ENCODE measurements around the gene ARHGAP24.

ARHGAP24 gene

GRCh38 chr4:85720735-85721134 is 245.8 kb downstream of the ARHGAP24 start:
- no peaks in the 10 kb centered on the region for H3K27me3 ChIP-seq (ENCODE audit: control insufficient read depth, insufficient read depth, low read length)
- no peak overlapping the region for H3K4me3 ChIP-seq (ENCODE audit: low read length)
- H3K4me1 ChIP-seq (ENCODE audit: control insufficient read depth, insufficient read depth, low read length) = peaks cover 30% of the 10 kb centered on the region
- no peaks in the 10 kb centered on the region for H3K36me3 ChIP-seq (ENCODE audit: insufficient read depth, low read length)
- H3K9ac ChIP-seq (ENCODE audit: low read depth, low read length) = no peak overlapping the region
- H3K9me3 ChIP-seq (replicated peaks; ENCODE audit: low read length) = no peaks in the 10 kb centered on the region
- no peak overlapping the region for H3K4me2 ChIP-seq (ENCODE audit: low read length)

- Histone ChIP-seq H3K4me3 (ENCODE audit: low read length) (no peak overlapping the region), H3K27me3 (ENCODE audit: control insufficient read depth, insufficient read depth, low read length) (no peaks in the 10 kb centered on the region), H3K36me3 (ENCODE audit: insufficient read depth, low read length) (no peaks in the 10 kb centered on the region), H3K4me2 (ENCODE audit: low read length) (peak overlapping the region; percentile 26), H3K9me3 (replicated peaks; ENCODE audit: low read length) (no peaks in the 10 kb centered on the region), H3K9ac (ENCODE audit: low read depth, low read length) (no peak overlapping the region), H3K4me1 (ENCODE audit: control insufficient read depth, insufficient read depth, low read length) (peaks cover 37% of the 10 kb centered on the region)
Measured at GRCh38 chr4:85722401-85722800, 247.5 kb downstream of the ARHGAP24 start.

GRCh38 chr4:85722807-85723206 is 247.9 kb downstream of the ARHGAP24 start:
- Histone ChIP-seq H3K9ac (ENCODE audit: low read depth, low read length) (no peak overlapping the region), H3K4me3 (ENCODE audit: low read length) (no peak overlapping the region), H3K4me1 (ENCODE audit: control insufficient read depth, insufficient read depth, low read length) (peaks cover 37% of the 10 kb centered on the region), H3K9me3 (replicated peaks; ENCODE audit: low read length) (no peaks in the 10 kb centered on the region), H3K27me3 (ENCODE audit: control insufficient read depth, insufficient read depth, low read length) (no peaks in the 10 kb centered on the region), H3K36me3 (ENCODE audit: insufficient read depth, low read length) (no peaks in the 10 kb centered on the region), H3K4me2 (ENCODE audit: low read length) (peak overlapping the region; percentile 26)

- Histone ChIP-seq H3K4me3 (ENCODE audit: low read length) (no peak overlapping the region), H3K9ac (ENCODE audit: low read depth, low read length) (no peak overlapping the region), H3K4me2 (ENCODE audit: low read length) (no peak overlapping the region), H3K4me1 (ENCODE audit: control insufficient read depth, insufficient read depth, low read length) (peaks cover 45% of the 10 kb centered on the region), H3K27me3 (ENCODE audit: control insufficient read depth, insufficient read depth, low read length) (no peaks in the 10 kb centered on the region), H3K9me3 (replicated peaks; ENCODE audit: low read length) (no peaks in the 10 kb centered on the region), H3K36me3 (ENCODE audit: insufficient read depth, low read length) (no peaks in the 10 kb centered on the region)
Measured at GRCh38 chr4:85724791-85725563, 250.0 kb downstream of the ARHGAP24 start.

GRCh38 chr4:85725721-85726170 is 250.8 kb downstream of the ARHGAP24 start:
- H3K27me3 ChIP-seq (ENCODE audit: control insufficient read depth, insufficient read depth, low read length) = no peaks in the 10 kb centered on the region
- H3K4me1 ChIP-seq (ENCODE audit: control insufficient read depth, insufficient read depth, low read length) = peaks cover 40% of the 10 kb centered on the region
- no peak overlapping the region for H3K4me2 ChIP-seq (ENCODE audit: low read length)
- no peaks in the 10 kb centered on the region for H3K36me3 ChIP-seq (ENCODE audit: insufficient read depth, low read length)
- no peak overlapping the region for H3K4me3 ChIP-seq (ENCODE audit: low read length)
- H3K9ac ChIP-seq (ENCODE audit: low read depth, low read length) = no peak overlapping the region
- no peaks in the 10 kb centered on the region for H3K9me3 ChIP-seq (replicated peaks; ENCODE audit: low read length)

- no peak overlapping the region for H3K9ac ChIP-seq (ENCODE audit: low read depth, low read length)
- H3K4me2 ChIP-seq (ENCODE audit: low read length) = no peak overlapping the region
- no peaks in the 10 kb centered on the region for H3K9me3 ChIP-seq (replicated peaks; ENCODE audit: low read length)
- H3K4me1 ChIP-seq (ENCODE audit: control insufficient read depth, insufficient read depth, low read length) = peaks cover 35% of the 10 kb centered on the region
- H3K27me3 ChIP-seq (ENCODE audit: control insufficient read depth, insufficient read depth, low read length) = no peaks in the 10 kb centered on the region
- no peaks in the 10 kb centered on the region for H3K36me3 ChIP-seq (ENCODE audit: insufficient read depth, low read length)
- no peak overlapping the region for H3K4me3 ChIP-seq (ENCODE audit: low read length)
Measured at GRCh38 chr4:85726555-85726954, 251.6 kb downstream of the ARHGAP24 start.

GRCh38 chr4:85728464-85728863 is 253.5 kb downstream of the ARHGAP24 start:
- H3K4me1 ChIP-seq (ENCODE audit: control insufficient read depth, insufficient read depth, low read length) = peaks cover 24% of the 10 kb centered on the region
- H3K27me3 ChIP-seq (ENCODE audit: control insufficient read depth, insufficient read depth, low read length) = no peaks in the 10 kb centered on the region
- H3K9ac ChIP-seq (ENCODE audit: low read depth, low read length) = no peak overlapping the region
- H3K36me3 ChIP-seq (ENCODE audit: insufficient read depth, low read length) = no peaks in the 10 kb centered on the region
- H3K4me2 ChIP-seq (ENCODE audit: low read length) = no peak overlapping the region
- no peaks in the 10 kb centered on the region for H3K9me3 ChIP-seq (replicated peaks; ENCODE audit: low read length)
- H3K4me3 ChIP-seq (ENCODE audit: low read length) = no peak overlapping the region

- H3K4me3 ChIP-seq (ENCODE audit: low read length) = no peak overlapping the region
- H3K9ac ChIP-seq (ENCODE audit: low read depth, low read length) = no peak overlapping the region
- H3K4me2 ChIP-seq (ENCODE audit: low read length) = no peak overlapping the region
- no peaks in the 10 kb centered on the region for H3K9me3 ChIP-seq (replicated peaks; ENCODE audit: low read length)
- H3K4me1 ChIP-seq (ENCODE audit: control insufficient read depth, insufficient read depth, low read length) = peaks cover 7% of the 10 kb centered on the region
- no peaks in the 10 kb centered on the region for H3K36me3 ChIP-seq (ENCODE audit: insufficient read depth, low read length)
- H3K27me3 ChIP-seq (ENCODE audit: control insufficient read depth, insufficient read depth, low read length) = no peaks in the 10 kb centered on the region
Measured at GRCh38 chr4:85732124-85732523, 257.2 kb downstream of the ARHGAP24 start.

- Histone ChIP-seq H3K27me3 (ENCODE audit: control insufficient read depth, insufficient read depth, low read length) (no peaks in the 10 kb centered on the region), H3K9ac (ENCODE audit: low read depth, low read length) (no peak overlapping the region), H3K4me3 (ENCODE audit: low read length) (no peak overlapping the region), H3K36me3 (ENCODE audit: insufficient read depth, low read length) (no peaks in the 10 kb centered on the region), H3K9me3 (replicated peaks; ENCODE audit: low read length) (no peaks in the 10 kb centered on the region), H3K4me2 (ENCODE audit: low read length) (no peak overlapping the region), H3K4me1 (ENCODE audit: control insufficient read depth, insufficient read depth, low read length) (peaks cover 9% of the 10 kb centered on the region)
Measured at GRCh38 chr4:85733798-85734197, 258.8 kb downstream of the ARHGAP24 start.

- H3K9me3 ChIP-seq (replicated peaks; ENCODE audit: low read length) = no peaks in the 10 kb centered on the region
- no peaks in the 10 kb centered on the region for H3K36me3 ChIP-seq (ENCODE audit: insufficient read depth, low read length)
- peaks cover 11% of the 10 kb centered on the region for H3K4me1 ChIP-seq (ENCODE audit: control insufficient read depth, insufficient read depth, low read length)
- no peak overlapping the region for H3K4me3 ChIP-seq (ENCODE audit: low read length)
- H3K9ac ChIP-seq (ENCODE audit: low read depth, low read length) = no peak overlapping the region
- H3K4me2 ChIP-seq (ENCODE audit: low read length) = no peak overlapping the region
- H3K27me3 ChIP-seq (ENCODE audit: control insufficient read depth, insufficient read depth, low read length) = no peaks in the 10 kb centered on the region
Measured at GRCh38 chr4:85734424-85734831, 259.5 kb downstream of the ARHGAP24 start.

GRCh38 chr4:85736571-85736970 is 261.6 kb downstream of the ARHGAP24 start:
- Histone ChIP-seq H3K4me2 (ENCODE audit: low read length) (no peak overlapping the region), H3K36me3 (ENCODE audit: insufficient read depth, low read length) (no peaks in the 10 kb centered on the region), H3K4me3 (ENCODE audit: low read length) (no peak overlapping the region), H3K9ac (ENCODE audit: low read depth, low read length) (no peak overlapping the region), H3K9me3 (replicated peaks; ENCODE audit: low read length) (no peaks in the 10 kb centered on the region), H3K4me1 (ENCODE audit: control insufficient read depth, insufficient read depth, low read length) (peaks cover 29% of the 10 kb centered on the region), H3K27me3 (ENCODE audit: control insufficient read depth, insufficient read depth, low read length) (no peaks in the 10 kb centered on the region)

GRCh38 chr4:85737254-85737653 is 262.3 kb downstream of the ARHGAP24 start:
- H3K9me3 ChIP-seq (replicated peaks; ENCODE audit: low read length) = no peaks in the 10 kb centered on the region
- no peak overlapping the region for H3K9ac ChIP-seq (ENCODE audit: low read depth, low read length)
- no peaks in the 10 kb centered on the region for H3K27me3 ChIP-seq (ENCODE audit: control insufficient read depth, insufficient read depth, low read length)
- H3K36me3 ChIP-seq (ENCODE audit: insufficient read depth, low read length) = no peaks in the 10 kb centered on the region
- peaks cover 36% of the 10 kb centered on the region for H3K4me1 ChIP-seq (ENCODE audit: control insufficient read depth, insufficient read depth, low read length)
- no peak overlapping the region for H3K4me3 ChIP-seq (ENCODE audit: low read length)
- no peak overlapping the region for H3K4me2 ChIP-seq (ENCODE audit: low read length)

All from skeletal muscle satellite cell (primary cell).